Measurements from ENCODE around the gene SNX10. TPM values are rescaled to one million over a fixed set of nuclear protein-coding genes. Genes with fewer than 3 reads are reported as not detected.

The SNX10 gene
- total RNA-seq, 1 donor from 2014 or later = 4.7 TPM

GRCh38 chr7:26417911-26418413 is 126.3 kb downstream of the SNX10 start:
- Mint-ChIP-seq H3K27ac (peak overlapping the region; percentile 65), H3K9me3 (no peaks in the 10 kb centered on the region)

DNA sequence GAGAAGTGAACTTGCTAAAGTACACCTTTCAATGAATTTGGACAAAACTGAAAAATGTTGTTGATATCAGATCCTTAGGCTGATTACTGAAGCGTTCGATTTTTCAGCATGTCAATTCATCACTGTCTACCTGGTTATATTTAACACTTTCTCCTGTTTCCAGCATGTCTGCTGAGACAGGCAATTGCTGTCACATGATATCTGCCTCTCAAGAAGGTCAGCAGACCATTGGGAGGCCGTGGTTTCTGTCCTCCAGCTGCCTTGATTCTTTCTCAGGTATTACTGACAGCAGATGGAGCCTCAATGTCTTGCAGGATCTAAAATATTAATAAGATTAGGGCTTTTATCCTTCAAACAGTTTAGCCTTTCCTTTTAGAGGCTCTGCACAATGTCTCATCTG is 127.5 kb downstream of the SNX10 start:
- TF ChIP-seq CTCF (IDR thresholded peaks at IDR 0.05; ENCODE audit: unreplicated experiment) = no peak
- Mint-ChIP-seq H3K27ac (peak overlapping the region; percentile 31), H3K4me3 (no peak overlapping the region), H3K27me3 (ENCODE audit: low read depth) (no peaks in the 10 kb centered on the region), H3K4me1 (peaks cover 44% of the 10 kb centered on the region), H3K36me3 (peaks cover 24% of the 10 kb centered on the region), H3K9me3 (no peaks in the 10 kb centered on the region)
- DNase-seq (ENCODE audit: low spot score in 2 of 2, unreplicated experiment in 2 of 2) = no peak

More at GRCh38 chr7:26417911-26418413, 126.3 kb downstream of the SNX10 start:
- H3K36me3 Mint-ChIP-seq = peaks cover 16% of the 10 kb centered on the region
- DNase-seq (ENCODE audit: low spot score in 2 of 2, unreplicated experiment in 2 of 2) = no peak
- TF ChIP-seq CTCF (IDR thresholded peaks at IDR 0.05; ENCODE audit: unreplicated experiment) = no peak
- peaks cover 39% of the 10 kb centered on the region for H3K4me1 Mint-ChIP-seq
- no peaks in the 10 kb centered on the region for H3K27me3 Mint-ChIP-seq (ENCODE audit: low read depth)
- no peak overlapping the region for H3K4me3 Mint-ChIP-seq

DNA sequence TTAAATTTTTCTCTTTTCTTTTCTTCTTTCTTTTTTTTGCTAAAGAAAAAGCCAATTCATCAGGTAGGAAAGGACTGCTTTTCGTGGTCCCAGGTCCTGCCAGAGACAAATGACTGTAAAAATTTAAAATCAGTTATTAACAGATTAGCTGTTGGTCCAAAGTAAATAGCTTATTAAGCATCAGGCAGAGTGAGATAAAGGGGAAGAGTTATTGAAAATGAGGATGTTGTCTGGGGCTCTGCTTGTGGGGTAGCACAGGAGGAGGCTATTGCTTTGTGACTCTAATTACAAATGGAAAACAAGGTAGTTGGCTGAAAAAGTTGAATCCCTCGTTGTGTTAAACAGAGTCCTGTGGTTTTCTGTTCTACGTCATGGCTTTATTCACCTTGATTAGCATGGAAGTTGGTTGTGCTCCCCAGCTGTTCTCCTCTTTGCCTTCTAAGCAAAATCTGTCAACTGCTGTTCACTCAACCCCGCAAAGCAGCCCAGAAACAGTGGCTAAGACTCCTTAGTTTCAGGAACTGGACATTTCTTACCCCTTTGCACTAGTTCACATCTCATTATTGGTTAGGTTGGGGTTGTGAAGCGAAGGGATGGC is 128.9 kb downstream of the SNX10 start:
- Mint-ChIP-seq H3K36me3 (peaks cover 25% of the 10 kb centered on the region), H3K27ac (peak overlapping the region; percentile 69), H3K27me3 (ENCODE audit: low read depth) (no peaks in the 10 kb centered on the region), H3K9me3 (no peaks in the 10 kb centered on the region), H3K4me3 (no peak overlapping the region), H3K4me1 (peaks cover 49% of the 10 kb centered on the region)
- no peak for TF ChIP-seq CTCF (IDR thresholded peaks at IDR 0.05; ENCODE audit: unreplicated experiment)
- DNase-seq (ENCODE audit: low spot score in 2 of 2, unreplicated experiment in 2 of 2) = no peak

DNA sequence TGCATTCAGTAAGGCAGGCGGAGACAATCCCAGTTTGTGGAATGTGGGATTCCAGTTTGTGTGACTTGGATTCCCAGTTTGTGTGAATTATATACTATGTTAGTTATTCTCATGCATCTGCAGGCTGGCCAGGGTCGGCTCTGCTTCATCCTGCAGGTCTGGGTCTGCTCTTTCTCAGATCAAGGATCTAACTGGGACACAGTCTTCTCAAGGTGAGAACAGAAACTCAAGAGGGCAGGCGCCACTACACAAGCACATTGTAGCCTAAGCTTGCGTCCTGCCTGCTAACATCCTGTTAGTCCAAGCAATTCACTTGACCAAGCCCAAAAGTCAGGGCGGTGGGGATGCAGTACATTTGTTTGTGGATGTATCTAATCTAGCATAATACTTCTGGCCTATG is 131.1 kb downstream of the SNX10 start:
- peaks cover 25% of the 10 kb centered on the region for H3K36me3 Mint-ChIP-seq
- no peak overlapping the region for H3K4me3 Mint-ChIP-seq
- no peaks in the 10 kb centered on the region for H3K27me3 Mint-ChIP-seq (ENCODE audit: low read depth)
- no peak for TF ChIP-seq CTCF (IDR thresholded peaks at IDR 0.05; ENCODE audit: unreplicated experiment)
- DNase-seq (ENCODE audit: low spot score in 2 of 2, unreplicated experiment in 2 of 2) = no peak
- no peaks in the 10 kb centered on the region for H3K9me3 Mint-ChIP-seq
- H3K4me1 Mint-ChIP-seq = peaks cover 57% of the 10 kb centered on the region
- H3K27ac Mint-ChIP-seq = peak overlapping the region; percentile 21

GRCh38 chr7:26423436-26423835 is 131.8 kb downstream of the SNX10 start:
- TF ChIP-seq CTCF (IDR thresholded peaks at IDR 0.05; ENCODE audit: unreplicated experiment) = no peak
- no peak for DNase-seq (ENCODE audit: low spot score in 2 of 2, unreplicated experiment in 2 of 2)
- Mint-ChIP-seq H3K9me3 (no peaks in the 10 kb centered on the region), H3K27ac (no peak overlapping the region), H3K4me1 (peaks cover 50% of the 10 kb centered on the region), H3K27me3 (ENCODE audit: low read depth) (no peaks in the 10 kb centered on the region), H3K36me3 (peaks cover 25% of the 10 kb centered on the region), H3K4me3 (no peak overlapping the region)

Other genes with a start within 250 kb of the SNX10 start
- 11.8 to 12.9 TPM (median 12.3 TPM) in 3 replicates for gene NFE2L3, start 139.7 kb upstream of the SNX10 start, total RNA-seq
- 693 to 723 TPM (median 708 TPM) in 3 replicates for gene HNRNPA2B1, start 91.1 kb upstream of the SNX10 start, total RNA-seq
- gene CBX3, start 90.1 kb upstream of the SNX10 start, total RNA-seq = 217 to 225 TPM (median 224 TPM) in 3 replicates

All from mesothelial cell of epicardium (in vitro differentiated cells).